Measurements from ENCODE around the gene UPK2.

The UPK2 gene

DNA sequence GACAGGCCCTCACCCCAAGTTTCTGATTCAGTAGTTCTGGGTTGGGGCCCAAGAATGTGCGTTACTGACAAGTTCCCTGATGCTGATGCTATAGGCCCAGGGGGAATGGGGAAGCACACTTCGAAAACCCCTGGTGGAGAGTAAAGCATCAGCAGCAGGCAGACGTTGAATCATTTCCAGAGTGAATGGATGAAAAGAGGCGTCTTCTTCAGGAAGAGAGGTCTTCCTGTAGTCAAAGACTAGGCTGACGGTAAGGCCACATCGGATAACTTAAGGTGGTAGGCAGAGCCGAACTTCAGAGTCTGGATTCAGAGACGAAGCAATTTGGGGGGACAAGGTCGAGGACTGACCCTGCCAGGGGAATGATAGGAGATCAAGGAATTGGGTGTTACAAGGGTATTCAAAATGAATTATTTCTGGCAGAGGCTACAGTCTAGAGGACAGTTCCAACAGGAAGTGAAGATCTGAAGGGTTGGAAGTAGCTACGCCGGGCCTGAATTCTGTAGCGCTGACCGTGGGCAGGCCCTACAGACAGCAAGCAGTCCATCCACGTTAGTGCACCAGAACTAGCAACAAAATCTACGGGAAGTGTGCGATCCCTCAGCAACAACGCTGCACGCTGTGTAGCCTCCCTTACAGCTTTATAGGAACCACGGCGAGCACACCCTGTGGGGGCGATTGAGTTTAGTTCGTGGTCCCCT, 41.0 kb downstream of the UPK2 start:
- peak; percentile 53 for DNase-seq

GRCh38 chr11:118997627-118998387, 41.7 kb downstream of the UPK2 start, which contains the start of gene CENATAC:
Gene CENATAC (plus strand): TSS chr11:118998138. CDS start chr11:118998198, 60 bp downstream.
- DNase-seq: peak; percentile 85

- DNase-seq: no peak
Measured at GRCh38 chr11:118998388-118998717, 42.3 kb downstream of the UPK2 start.

GRCh38 chr11:118998822-118999221, 42.7 kb downstream of the UPK2 start:
- peak; percentile 70 for DNase-seq

DNA sequence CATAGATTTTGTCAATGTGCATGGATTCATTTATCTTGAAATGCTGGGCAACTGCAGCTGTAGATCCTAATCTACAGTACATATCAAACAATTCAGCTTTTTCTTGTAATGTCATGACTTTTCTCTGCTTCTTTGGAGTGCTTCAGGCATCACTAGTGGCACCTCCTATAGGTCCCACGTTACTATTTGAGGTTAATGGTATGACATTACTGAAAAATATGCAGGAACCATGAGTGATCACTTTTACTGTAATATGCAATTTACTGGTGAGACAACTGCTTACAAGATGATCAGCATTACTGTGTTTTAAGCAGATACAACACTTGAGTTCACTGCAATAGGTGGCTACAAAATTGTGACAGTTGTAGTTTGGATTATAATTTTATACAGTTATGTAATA, 44.8 kb downstream of the UPK2 start:
- DNase-seq: peak; percentile 73

- no peak for DNase-seq
Measured at GRCh38 chr11:119006656-119007055, 50.6 kb downstream of the UPK2 start.

All from fibroblast of skin of right biceps (primary cell).